GM18507 (cell line): ENCODE results near the gene SLC22A14.
"Not testable (repeated sequence)": the region's sequence is repeated elsewhere in the genome, so short reads cannot be mapped to it uniquely, and the experiment has no call there.

Experiments
- DNase-seq: peaks from one replicate; pipeline ENCODE4 v3.0.0; 2011; ENCODE audit warnings: low read depth; ENCODE audit not compliant: insufficient read length; ENCODE audit errors: extremely low spot score
- FAIRE-seq: peaks from 2 replicates; lab custom pipeline; 2011; peaks lifted over from hg19 to GRCh38; lab: Jason Lieb, UNC

The SLC22A14 gene, protein sequence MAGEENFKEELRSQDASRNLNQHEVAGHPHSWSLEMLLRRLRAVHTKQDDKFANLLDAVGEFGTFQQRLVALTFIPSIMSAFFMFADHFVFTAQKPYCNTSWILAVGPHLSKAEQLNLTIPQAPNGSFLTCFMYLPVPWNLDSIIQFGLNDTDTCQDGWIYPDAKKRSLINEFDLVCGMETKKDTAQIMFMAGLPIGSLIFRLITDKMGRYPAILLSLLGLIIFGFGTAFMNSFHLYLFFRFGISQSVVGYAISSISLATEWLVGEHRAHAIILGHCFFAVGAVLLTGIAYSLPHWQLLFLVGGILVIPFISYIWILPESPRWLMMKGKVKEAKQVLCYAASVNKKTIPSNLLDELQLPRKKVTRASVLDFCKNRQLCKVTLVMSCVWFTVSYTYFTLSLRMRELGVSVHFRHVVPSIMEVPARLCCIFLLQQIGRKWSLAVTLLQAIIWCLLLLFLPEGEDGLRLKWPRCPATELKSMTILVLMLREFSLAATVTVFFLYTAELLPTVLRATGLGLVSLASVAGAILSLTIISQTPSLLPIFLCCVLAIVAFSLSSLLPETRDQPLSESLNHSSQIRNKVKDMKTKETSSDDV

DNA sequence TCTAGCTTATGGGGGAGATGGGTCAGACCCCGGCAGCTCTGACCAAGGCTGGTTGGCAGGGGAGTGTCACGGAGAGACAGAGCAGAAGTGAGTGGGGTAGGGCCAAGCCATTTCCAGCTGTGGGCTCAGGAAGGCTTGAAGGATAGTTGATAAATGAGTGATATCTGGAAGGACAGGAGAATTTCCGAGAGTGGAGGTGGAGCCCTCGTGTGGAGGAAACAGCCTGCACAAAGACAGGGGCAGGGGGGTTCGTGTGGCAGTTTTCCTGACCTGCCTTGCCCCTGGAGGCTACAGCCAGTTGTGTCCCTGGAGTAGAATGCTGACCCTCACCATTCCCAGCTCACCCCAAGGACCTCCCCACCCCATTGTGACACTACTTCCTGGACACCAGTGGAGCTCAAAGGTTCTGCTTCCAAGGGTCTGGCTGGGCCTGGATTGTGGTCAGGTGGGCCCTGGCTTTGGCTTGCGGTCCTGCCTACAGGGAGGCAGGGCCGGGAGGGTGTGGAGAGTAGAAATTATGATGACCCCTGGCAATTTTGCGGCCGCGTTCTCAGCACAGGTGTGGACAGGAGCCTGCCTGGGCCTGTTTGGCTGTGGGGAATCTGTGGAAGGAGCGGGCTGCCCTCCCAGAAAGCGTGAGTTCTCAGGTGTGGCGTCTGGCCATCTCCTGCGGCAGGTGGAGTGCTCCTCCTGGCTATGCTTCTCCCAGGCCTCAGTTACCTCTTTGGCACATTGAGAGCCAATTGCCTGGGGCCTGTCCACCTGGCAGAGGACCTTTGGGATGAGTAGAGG, at the start of gene SLC22A14:
Gene SLC22A14, plus strand, starts transcription at position 400 of the 792 bp plus-strand sequence. CDS start 23,733 bp downstream, outside the sequence.
- DNase-seq (no peak), FAIRE-seq (no peak)

DNA sequence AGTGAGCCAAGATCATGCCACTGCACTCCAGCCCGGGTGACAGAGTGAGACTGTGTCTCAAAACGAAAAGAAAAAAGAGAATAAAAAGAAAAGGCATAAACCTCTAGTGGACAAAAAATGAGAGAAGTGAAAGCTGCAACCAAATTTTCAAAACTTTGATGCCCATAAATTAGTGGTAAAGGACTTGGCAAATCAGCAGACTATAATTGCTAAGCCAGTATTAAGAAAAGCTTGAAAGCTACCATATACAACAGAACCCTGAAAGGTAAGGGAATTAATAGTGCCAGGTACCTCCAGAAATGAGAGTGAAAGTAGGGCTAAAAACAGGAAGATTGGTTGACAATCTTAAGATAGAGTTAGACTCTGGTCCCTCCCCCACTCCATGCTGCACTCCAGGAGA, 49.4 kb upstream of the SLC22A14 start:
- DNase-seq, result no peak

DNA sequence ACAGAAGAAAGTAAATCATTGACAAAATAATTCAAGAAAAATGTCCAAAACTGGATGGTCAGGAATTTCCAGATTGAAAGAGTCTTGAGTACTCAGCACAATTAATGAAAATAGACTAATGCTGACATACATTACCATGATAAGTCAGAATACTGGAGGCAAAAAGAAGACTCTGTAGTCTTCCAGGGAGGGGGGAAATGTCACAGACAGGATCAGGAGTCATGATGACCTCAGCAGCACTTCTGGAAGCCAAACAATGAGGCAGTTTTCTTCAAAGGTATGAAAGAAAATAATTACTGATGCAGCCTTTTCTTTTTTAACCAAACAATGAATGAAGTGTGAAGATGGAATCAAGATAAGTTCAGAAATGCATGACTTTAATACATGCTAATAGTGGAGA, 46.6 kb upstream of the SLC22A14 start:
- no peak for FAIRE-seq
- DNase-seq, result no peak

More for the DNA sequence above, 49.4 kb upstream of the SLC22A14 start:
- no peak for FAIRE-seq

DNA sequence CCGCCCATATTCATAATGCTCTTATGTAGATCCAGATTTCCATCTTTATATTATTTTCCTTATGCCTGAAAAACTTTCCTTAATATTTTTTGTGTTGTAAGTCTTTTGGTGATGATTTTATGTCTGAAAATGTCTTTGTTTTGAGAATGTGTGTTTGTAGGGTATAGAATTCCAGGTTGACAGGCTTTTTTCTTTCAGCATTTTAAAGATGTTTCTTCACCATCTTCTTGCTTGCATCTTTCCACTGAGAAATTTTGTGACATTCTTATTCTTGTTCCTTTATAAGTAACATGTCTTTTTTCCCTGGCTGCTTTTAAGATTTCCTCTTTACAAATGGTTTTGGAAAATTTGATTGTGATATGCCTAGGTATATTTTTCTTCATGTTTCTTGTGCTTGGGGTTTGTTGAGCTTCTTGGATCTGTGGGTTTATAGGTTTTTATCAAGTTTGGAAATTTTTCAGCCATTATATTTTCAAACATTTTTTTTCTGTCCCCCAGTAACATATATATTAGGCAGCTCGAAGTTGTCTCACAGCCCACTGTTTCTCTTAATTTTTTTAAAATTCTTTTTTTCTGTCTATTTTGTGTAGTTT, 43.6 kb upstream of the SLC22A14 start:
- DNase-seq, result no peak
- no peak for FAIRE-seq

DNA sequence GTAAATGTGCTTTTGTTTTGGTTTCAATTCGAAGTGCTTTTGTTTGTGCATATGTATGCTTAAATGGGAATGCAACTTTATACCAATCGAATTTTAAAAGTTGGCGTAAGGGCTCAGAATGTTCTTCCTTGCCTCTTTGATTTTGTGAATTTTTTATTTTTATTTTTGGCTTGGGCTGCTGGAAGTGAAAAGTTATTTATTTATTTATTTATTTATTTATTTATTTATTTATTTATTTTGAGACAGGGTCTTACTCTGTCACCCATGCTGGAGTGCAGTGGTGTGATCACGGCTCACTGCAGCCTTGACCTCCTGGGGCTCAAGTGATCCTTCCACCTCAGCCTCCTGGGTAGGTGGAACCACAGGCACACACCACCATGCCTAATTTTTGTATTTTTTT, 39.3 kb upstream of the SLC22A14 start:
- not testable (repeated sequence) for DNase-seq, FAIRE-seq

DNA sequence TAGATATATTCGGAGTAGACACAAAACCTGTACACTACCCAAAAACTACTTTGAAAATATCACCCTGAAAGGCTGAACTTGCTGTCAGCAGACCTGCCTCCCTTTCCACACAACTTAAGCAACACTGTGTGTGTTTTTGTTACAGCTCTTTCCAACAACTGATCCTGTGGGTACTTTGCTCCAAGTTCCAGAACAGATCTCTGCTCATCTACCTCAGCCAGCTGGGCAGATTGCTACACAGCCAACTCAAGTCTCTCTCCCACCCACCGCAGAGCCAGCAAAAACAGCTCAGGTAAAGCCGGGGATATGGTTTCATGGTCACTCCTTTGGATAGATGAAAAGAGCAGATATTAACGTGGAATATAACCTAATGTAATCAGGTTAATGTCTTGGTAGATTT, 36.2 kb upstream of the SLC22A14 start:
- FAIRE-seq, result no peak
- no peak for DNase-seq

DNA sequence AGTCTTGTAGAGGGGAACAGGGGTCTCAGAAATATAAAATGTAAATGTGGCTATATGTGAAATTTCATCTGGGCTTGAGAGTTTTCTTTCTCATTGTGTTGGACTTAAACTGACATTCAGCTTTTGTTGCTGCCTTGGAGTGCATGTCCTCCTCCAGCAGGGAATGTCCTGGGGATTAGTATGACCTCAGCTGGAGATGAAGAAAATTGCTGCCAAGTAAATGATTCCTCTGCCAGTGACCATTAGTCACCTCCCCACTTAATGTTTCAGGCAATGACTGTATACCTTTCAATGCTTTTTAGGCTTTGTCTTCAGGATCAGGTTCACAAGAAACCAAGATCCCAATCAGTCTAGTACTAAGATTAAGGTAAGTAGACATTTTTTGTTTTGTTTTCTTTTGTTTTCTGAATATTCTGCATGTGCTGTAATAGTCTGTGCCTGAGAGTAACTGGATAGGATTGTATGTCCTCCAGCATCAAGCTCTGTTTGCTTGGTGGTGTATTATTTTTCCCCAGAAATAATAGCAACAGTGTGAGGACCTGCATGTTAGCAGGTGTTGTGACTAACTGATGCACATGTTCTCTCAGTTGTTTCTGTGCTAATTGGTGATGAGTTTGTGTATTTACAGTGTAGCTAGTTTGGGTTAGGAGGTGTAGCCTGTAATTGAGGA, 34.6 kb upstream of the SLC22A14 start:
- FAIRE-seq, result no peak

DNA sequence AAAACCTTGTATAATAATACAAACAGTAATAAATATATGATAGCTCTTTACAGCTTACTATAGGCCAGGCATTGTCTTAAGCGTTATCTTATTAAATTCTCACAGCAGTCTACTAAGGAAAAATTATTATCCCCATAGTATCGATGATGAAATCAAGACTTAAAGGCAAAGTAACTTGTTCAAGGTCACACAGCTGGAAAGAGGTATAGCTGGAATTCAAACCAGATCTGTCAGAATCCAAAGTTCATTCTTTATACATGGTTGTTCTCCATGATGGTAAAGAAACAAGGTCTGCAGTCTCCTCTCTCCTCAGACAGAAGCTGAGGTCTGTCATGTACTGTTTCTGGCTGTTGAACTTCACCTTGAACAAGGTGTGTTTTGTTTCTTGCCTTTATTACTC, 31.9 kb upstream of the SLC22A14 start:
- no peak for FAIRE-seq
- no peak for DNase-seq

More for the DNA sequence above, 34.6 kb upstream of the SLC22A14 start:
- DNase-seq, result no peak

DNA sequence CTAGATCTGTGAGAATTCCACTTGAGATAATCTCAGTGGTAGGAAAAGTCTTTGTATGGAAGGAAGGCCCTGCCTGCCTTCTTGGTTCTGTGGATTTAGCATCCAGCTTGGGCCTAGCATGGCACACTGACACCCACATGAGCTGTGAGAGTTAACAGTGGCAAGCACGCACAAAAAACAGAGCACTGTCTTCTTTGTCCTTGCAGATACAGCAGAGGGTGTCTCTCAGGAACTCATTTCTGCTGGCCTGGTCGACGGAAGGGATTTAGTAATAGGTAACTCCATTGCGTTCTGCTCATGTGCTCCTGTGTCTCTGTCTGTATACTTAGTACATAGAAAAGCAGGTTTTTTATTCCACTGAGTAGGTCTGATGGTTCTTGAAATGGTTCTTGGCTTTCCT, 30.9 kb upstream of the SLC22A14 start:
- FAIRE-seq, result no peak
- DNase-seq, result no peak

DNA sequence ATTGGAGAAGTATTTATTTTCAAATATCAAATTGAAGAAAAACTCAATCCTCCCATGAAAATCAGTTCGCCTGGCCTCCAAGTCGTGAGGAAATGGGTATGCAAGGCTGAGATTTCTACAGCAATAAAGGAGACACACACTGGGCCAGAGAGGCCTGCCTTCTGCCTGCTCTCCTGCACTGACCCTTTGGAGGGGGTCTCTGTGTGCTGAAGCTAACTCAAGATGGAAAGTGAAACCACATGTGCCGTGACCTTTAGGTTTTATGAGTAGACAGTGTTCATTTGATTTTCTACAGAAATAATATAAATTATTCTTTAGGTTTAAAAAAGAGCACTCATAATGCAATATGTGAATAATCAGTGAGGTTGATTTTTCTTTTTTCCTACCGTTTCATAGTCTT, 28.4 kb upstream of the SLC22A14 start:
- DNase-seq (no peak), FAIRE-seq (no peak)

DNA sequence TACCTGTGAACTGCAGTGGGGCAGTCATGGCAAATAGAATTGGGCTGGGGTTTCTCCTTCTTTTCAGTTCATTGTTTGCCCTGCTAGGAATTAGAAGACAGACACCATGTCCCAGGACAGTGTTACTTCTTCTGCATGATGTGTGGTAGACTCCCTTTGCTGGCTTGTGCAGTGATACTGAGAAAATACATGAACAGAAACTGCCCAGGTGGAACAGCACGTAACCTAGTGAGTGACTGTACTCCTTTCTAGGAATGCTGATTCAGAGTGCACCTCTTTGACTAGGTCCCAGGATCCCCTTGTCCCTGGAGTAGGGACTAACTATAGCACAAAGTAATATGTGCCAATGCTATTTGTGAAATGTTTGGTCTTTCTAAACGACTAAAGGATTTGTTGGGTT, 27.2 kb upstream of the SLC22A14 start:
- DNase-seq, result no peak
- FAIRE-seq, result no peak

DNA sequence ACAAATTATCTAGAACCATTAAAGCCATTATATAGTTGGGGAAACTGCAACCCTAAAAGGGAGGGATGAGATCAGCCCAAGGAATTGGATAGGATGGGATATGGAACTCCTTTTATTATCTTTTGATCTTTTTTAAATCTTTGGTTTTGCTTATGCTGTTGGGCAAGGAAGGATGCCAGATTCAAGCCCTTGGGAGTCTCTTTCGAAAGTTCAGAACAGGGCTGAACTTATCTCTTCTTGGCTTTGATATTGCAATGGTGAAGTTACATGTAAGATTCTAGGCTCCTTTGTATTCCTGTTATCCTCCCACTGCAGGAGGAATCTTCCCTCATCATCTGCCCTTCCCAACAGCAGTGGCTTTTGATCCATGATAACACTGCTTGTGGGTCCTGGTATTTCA, 26.5 kb upstream of the SLC22A14 start:
- no peak for FAIRE-seq
- DNase-seq, result no peak

DNA sequence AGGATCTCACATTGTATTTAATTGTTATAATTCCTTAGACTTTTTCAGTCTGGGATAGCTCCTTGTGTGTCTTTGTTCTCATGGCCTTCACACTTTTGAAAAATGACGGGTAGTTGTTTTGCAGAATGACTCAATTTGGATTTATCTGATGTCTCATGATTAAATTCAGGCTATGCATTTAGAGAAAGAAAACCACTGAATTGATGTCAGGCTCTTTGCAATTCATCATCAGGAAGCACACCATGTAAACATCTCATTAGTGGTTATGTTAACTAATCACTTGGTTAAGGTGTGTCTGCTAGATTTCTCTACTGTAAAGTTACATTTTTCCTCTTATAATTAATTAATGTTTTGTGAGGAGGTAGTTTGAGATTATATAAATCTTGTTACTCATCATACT, 24.5 kb upstream of the SLC22A14 start:
- FAIRE-seq (no peak), DNase-seq (no peak)

DNA sequence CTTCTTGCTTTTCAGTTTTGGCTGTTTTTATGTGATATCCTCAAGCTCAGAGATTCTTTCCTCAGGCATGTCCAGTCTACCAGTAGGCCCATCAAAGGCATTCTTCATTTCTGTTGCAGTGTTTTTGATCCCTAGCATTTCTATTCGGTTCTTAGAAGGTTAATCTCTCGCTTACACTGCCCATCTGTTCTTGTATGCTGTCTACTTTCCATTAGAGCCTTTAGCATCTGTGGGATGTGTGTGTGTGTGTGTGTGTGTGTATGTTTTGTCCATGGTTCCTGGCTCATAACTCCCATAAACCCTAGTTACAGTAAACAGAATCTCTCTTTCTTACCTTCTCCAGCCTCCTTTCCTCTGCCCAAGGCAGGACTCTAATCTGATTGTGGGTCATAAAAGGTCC, 21.6 kb upstream of the SLC22A14 start:
- no peak for DNase-seq
- FAIRE-seq, result no peak

DNA sequence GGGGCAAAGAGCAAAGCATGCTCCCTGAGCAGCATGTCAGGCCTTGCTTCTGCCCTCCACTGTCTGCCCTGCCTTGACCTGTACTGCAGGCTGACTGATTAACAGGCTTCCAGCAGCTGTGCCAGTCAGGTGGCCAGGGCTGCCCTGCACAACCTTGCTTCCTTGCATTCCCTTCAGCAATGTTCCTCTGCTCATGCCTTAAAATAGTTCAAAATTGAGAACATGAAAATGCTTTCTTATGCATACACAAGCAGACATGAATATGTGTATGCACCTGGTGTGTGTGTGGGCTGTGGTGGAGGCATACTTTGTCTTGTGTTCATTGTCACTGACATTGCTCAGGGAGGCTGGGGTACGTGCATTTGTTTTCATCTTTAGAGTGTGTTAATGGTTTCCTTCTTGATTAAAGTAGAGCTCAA, 17.7 kb upstream of the SLC22A14 start:
- no peak for FAIRE-seq
- DNase-seq, result no peak

DNA sequence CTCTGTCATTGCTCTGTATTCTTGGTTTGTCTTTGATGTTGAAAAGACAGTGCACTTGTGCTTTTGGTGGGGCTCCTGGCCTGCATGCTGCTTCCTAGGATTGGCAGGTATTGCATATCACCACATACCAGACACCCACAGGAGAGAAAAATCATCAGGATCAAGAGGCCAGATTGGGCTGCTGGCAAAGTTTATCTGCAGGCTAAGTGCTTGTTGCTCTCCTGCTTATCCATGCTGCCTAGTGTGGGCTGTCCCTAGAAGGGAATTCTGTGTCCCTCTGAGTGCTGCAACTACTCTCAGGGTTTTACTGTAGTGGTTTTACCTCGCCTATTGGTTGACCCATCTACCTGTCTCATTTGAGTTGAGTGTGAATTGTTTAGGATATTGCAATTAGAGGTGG, 17.3 kb upstream of the SLC22A14 start:
- DNase-seq (no peak), FAIRE-seq (no peak)

DNA sequence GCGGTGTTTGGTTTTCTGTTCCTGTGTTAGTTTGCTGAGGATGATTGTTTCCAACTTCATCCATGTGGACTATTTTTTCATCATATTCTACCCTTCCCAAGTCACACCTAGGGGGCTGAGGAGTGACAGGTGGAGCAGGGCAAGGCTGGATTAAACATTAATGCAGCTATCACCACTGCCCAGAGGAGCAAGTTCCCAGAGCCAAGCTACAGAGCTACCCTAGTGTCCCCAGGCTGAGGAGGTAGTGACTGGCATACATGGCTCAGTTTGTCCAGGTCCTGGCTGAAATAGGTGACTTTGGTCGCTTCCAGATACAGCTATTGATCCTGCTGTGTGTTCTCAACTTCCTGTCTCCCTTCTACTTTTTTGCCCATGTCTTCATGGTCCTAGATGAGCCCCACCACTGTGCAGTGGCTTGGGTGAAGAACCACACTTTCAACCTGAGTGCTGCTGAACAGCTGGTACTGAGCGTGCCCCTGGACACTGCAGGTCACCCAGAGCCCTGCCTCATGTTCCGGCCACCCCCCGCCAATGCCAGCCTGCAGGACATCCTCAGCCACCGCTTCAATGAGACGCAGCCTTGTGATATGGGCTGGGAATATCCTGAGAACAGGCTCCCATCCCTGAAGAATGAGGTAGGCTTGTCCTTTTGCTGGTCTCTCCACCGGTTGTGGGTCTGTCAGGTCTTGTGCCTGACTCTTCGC, 16.3 kb upstream of the SLC22A14 start, which contains the start of gene SLC22A13:
Gene SLC22A13, plus strand, starts transcription at position 209 of the 704 bp plus-strand sequence. Its CDS starts 49 bp downstream, at position 258.
- FAIRE-seq (no peak), DNase-seq (no peak)

DNA sequence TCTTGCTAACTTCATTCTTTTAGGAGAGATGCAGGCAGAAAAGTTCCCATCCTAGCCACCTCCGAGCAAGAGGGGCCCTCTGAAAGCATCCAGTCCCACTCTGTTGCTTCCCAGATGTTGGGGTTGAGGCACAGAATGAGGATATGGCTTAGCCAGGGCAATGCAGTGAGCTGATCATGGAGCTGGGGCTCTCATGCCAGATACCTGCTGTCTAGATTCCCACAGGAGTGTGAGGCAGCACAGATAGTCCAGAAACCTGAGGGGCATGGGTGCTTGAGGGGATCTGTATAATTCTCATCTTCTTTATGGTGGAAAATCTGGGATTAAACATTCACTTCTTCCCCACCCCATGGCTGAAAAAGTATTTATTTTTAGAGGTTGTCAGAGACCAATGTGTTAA, 15.3 kb upstream of the SLC22A14 start:
- FAIRE-seq, result no peak
- no peak for DNase-seq

DNA sequence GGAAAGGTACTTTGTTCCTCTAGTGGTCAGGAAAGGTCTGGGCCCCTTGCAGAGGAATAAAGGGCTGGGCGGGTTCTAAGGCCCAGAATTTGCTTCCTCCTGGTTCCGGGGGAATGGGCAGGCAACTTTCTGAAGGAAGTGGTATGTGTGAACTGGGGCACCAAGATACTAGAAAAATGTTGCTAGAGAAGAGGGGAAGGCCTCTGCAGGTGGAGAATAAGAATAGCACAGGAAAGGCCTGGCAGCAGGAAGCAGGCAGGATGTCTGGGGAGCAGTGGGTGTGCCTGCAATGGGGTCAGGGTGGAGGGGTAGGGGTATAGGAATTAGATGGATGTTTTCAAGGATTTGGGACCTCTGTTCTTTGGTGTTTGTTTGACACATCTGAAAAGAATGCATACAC, 14.4 kb upstream of the SLC22A14 start:
- DNase-seq (no peak), FAIRE-seq (no peak)
